ENCODE data around the gene NUDT8. TPM values are rescaled to one million over a fixed set of nuclear protein-coding genes. Genes with fewer than 3 reads are reported as not detected.

The NUDT8 gene
- polyA plus RNA-seq, 4 donors = 11.7 to 67.1 (median 45.7) TPM

DNA sequence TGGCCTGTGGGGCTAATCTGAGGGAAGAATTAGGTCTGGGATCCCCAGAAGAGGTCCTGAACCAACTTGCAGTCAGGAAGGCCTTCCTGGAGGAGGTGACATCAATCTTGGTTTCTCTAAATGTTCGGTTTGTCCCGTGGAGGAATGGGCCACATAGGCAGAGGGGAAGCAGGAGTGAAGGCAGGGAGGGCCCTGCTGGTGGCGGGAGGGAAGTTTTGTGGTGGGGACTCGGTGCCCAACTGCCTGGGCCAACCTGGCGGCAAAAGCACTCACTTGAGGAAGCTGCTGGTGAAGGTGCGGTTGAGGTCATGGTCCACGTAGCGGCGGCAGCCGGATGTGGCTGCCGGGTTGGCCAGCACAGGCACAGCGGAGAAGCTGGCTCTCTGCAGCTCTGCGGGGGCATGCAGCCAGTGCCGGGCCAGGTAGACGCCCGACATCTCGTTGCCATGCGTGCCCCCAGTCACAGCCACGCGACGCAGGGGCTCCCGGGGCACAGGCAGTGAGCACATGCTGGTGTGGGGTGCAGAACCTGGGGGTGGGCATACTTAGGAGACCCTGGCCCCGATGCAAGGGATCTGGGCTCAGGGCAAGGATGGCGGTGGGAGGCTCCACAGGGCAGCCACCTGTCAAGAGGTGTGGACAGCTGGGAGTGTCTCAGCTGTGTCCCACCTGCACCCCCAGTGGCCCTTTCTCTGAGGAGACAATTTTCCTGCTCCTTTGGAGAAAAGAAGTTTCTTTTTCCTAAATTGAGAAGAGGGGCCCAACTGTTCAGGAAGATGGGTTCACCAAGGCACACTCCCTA, 17.0 kb upstream of the NUDT8 start:
- peaks cover 0 to 7% of the 10 kb centered on the region in 2 donors for H3K9me3 ChIP-seq (ENCODE audit: control insufficient read depth in 2 of 2, insufficient read depth in 1 of 2, low read depth in 1 of 2, low read length in 1 of 2)
- FAIRE-seq (no peak), DNase-seq (peak in 1 of 2 donors; percentile 88)
- H3K4me1 ChIP-seq (ENCODE audit: control insufficient read depth in 3 of 3, insufficient read depth in 2 of 3, low read depth in 1 of 3, low read length in 2 of 3) = peaks cover 2 to 38% (median 6%) of the 10 kb centered on the region in 3 donors
- peaks cover 0 to 47% (median 0%) of the 10 kb centered on the region in 3 donors for H3K36me3 ChIP-seq (ENCODE audit: control insufficient read depth in 3 of 3, insufficient read depth in 2 of 3, low read depth in 1 of 3, low read length in 3 of 3)
- 11 to 52% (median 13%) methylated on average over 24 of the region's 24 CpGs for WGBS, 3 donors
- peaks cover 0 to 1% (median 0%) of the 10 kb centered on the region in 3 donors for H3K27me3 ChIP-seq (ENCODE audit: control insufficient read depth in 3 of 3, insufficient read depth in 3 of 3, low read length in 3 of 3)
- peak overlapping the region in 2 of 3 donors; percentile 34 to 82 for H3K27ac ChIP-seq (ENCODE audit: low read depth in 1 of 3, low read length in 2 of 3)
- peak overlapping the region in 1 of 3 donors; percentile 46 for H3K4me3 ChIP-seq (ENCODE audit: low read depth in 1 of 3, low read length in 3 of 3)

DNA sequence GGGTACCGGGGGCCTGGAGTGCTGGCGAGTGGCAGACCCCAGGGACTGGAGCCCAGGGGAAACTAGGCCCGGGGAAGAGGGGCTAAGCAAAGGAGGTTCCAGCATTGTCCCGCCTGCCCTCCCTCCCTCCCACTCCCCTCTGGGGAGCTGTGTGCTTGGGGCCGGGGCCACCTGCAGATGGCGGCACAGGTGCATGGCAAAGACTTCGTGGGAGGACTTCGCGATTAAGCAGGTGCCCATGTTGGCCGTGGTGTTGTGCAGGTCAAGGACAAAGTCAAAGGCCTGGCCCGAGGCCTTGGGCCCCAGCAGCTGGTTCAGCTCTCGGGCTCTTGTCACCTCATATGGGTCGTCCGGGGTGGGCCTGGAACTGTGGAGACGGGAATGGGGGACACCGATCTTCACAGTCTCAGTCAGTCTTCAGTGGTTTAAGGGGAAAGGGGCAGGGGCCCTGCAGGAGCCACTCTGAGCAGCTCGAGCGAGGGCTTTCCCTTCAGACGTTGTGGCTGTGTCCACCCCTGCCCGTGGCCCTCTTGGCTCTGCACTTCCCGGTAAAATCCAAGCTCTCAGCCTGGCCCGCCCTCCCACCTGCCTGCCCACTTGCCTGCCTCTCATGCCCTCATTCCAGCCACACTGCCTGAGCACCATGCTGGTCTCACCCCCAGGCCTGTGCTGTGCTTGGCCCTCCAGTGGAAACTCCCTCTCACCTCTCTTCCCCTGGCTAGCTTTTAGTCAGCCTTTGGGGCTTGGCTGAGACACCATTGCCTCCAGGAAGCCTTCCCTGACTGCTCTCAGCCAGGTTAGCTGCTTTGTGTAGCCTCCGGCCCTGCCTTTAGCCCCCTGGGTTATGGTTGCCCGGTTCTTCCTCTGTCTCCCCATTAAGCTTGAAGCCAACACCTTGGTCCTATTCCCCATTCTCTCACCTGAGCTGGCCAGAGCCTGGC, 16.1 kb upstream of the NUDT8 start:
- no peak for FAIRE-seq
- Histone ChIP-seq H3K27me3 (ENCODE audit: control insufficient read depth in 3 of 3, insufficient read depth in 3 of 3, low read length in 3 of 3) (peaks cover 0 to 1% (median 0%) of the 10 kb centered on the region in 3 donors), H3K36me3 (ENCODE audit: control insufficient read depth in 3 of 3, insufficient read depth in 2 of 3, low read depth in 1 of 3, low read length in 3 of 3) (peaks cover 0 to 47% (median 0%) of the 10 kb centered on the region in 3 donors), H3K4me1 (ENCODE audit: control insufficient read depth in 3 of 3, insufficient read depth in 2 of 3, low read depth in 1 of 3, low read length in 2 of 3) (peaks cover 2 to 37% (median 6%) of the 10 kb centered on the region in 3 donors), H3K27ac (ENCODE audit: low read depth in 1 of 3, low read length in 2 of 3) (peak overlapping the region in 2 of 3 donors; percentile 34 to 48), H3K9me3 (ENCODE audit: control insufficient read depth in 2 of 2, insufficient read depth in 1 of 2, low read depth in 1 of 2, low read length in 1 of 2) (peaks cover 0 to 7% of the 10 kb centered on the region in 2 donors), H3K4me3 (ENCODE audit: low read depth in 1 of 3, low read length in 3 of 3) (peak overlapping the region in 1 of 3 donors; percentile 46)
- 82 to 87% (median 82%) methylated on average over 22 to 24 of the region's 24 CpGs for WGBS, 3 donors
- no peak for DNase-seq

DNA sequence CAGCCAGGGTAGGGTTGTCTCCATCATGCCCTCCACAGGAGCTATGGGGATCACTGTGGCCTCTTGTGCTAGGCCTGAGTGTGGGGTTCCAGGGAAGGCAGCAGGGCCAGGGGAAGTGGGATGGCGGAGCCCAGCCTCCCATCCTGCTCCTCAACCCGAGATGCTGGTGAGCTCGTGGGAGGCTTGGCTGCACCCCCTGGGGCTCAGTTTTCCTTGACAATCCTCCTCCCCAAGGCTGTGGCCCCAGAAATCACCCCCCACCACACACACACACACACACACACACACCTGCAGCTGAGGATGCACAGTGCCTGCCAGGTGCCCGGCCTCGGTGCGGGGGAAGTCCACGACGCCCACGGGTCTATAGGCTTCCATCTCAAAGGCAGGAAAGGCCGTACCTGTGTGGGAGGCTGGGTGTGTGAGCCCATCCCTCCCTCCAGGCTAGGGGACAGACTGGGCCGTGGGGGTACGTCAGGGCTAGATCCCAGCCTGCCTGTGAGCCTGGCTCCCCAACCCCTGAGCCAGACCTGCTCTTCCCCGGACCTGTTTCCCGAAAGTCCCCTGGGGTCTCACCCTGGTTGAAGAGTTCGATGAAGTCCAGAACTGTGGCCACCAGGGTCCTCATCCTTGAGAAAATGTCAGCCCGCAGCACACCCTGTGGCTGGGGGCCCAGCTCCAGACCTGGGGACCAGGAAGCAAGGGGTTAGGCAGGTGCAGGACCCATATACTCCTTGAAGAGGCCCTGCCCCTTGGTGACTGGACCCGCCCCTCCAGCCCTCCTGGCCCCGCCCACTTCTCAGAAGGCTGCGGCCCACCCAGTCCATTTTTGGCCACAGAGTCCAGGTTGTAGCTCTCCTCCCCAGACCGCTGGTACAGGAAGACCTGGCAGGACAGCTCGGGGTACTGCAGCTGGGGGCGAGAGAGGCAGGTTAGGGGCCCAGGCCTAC, 15.0 kb upstream of the NUDT8 start:
- DNase-seq (no peak), FAIRE-seq (no peak)
- H3K4me1 ChIP-seq (ENCODE audit: control insufficient read depth in 3 of 3, insufficient read depth in 2 of 3, low read depth in 1 of 3, low read length in 2 of 3) = peaks cover 2 to 30% (median 6%) of the 10 kb centered on the region in 3 donors
- H3K27ac ChIP-seq (ENCODE audit: low read depth in 1 of 3, low read length in 2 of 3) = no peak overlapping the region
- peaks cover 0 to 7% of the 10 kb centered on the region in 2 donors for H3K9me3 ChIP-seq (ENCODE audit: control insufficient read depth in 2 of 2, insufficient read depth in 1 of 2, low read depth in 1 of 2, low read length in 1 of 2)
- H3K27me3 ChIP-seq (ENCODE audit: control insufficient read depth in 3 of 3, insufficient read depth in 3 of 3, low read length in 3 of 3) = peaks cover 0 to 1% (median 0%) of the 10 kb centered on the region in 3 donors
- H3K36me3 ChIP-seq (ENCODE audit: control insufficient read depth in 3 of 3, insufficient read depth in 2 of 3, low read depth in 1 of 3, low read length in 3 of 3) = peaks cover 0 to 47% (median 0%) of the 10 kb centered on the region in 3 donors
- H3K4me3 ChIP-seq (ENCODE audit: low read depth in 1 of 3, low read length in 3 of 3) = no peak overlapping the region
- WGBS, 3 donors = 84 to 88% (median 85%) methylated on average over 22 of the region's 22 CpGs

DNA sequence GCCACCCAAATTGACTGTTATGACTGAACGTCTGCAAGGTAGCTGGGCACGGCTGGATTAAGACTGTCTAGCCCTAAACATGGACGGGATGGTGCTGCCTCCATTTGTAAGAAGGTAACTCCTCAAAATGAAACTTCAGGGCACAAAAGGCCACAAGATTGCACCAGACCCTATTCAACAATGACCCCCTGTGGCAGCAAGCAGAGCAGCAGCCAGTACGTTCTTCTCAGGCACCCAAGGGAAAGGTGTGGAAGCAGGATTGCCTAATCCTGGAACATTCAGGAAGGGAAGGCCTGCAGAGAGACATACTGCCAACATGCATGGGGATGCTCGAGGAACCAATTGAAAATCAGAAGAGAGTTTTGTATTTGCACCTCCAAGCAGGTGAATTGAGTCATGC, 14.3 kb upstream of the NUDT8 start:
- 87 to 98% (median 88%) methylated on average over 5 of the region's 5 CpGs for WGBS, 3 donors
- Histone ChIP-seq H3K36me3 (ENCODE audit: control insufficient read depth in 3 of 3, insufficient read depth in 2 of 3, low read depth in 1 of 3, low read length in 3 of 3) (peaks cover 0 to 47% (median 0%) of the 10 kb centered on the region in 3 donors), H3K9me3 (ENCODE audit: control insufficient read depth in 2 of 2, insufficient read depth in 1 of 2, low read depth in 1 of 2, low read length in 1 of 2) (peaks cover 0 to 7% of the 10 kb centered on the region in 2 donors), H3K27me3 (ENCODE audit: control insufficient read depth in 3 of 3, insufficient read depth in 3 of 3, low read length in 3 of 3) (peaks cover 0 to 1% (median 0%) of the 10 kb centered on the region in 3 donors), H3K4me1 (ENCODE audit: control insufficient read depth in 3 of 3, insufficient read depth in 2 of 3, low read depth in 1 of 3, low read length in 2 of 3) (peaks cover 2 to 23% (median 3%) of the 10 kb centered on the region in 3 donors), H3K4me3 (ENCODE audit: low read depth in 1 of 3, low read length in 3 of 3) (no peak overlapping the region), H3K27ac (ENCODE audit: low read depth in 1 of 3, low read length in 2 of 3) (no peak overlapping the region)
- DNase-seq (peak in 1 of 2 donors; percentile 49), FAIRE-seq (no peak)

DNA sequence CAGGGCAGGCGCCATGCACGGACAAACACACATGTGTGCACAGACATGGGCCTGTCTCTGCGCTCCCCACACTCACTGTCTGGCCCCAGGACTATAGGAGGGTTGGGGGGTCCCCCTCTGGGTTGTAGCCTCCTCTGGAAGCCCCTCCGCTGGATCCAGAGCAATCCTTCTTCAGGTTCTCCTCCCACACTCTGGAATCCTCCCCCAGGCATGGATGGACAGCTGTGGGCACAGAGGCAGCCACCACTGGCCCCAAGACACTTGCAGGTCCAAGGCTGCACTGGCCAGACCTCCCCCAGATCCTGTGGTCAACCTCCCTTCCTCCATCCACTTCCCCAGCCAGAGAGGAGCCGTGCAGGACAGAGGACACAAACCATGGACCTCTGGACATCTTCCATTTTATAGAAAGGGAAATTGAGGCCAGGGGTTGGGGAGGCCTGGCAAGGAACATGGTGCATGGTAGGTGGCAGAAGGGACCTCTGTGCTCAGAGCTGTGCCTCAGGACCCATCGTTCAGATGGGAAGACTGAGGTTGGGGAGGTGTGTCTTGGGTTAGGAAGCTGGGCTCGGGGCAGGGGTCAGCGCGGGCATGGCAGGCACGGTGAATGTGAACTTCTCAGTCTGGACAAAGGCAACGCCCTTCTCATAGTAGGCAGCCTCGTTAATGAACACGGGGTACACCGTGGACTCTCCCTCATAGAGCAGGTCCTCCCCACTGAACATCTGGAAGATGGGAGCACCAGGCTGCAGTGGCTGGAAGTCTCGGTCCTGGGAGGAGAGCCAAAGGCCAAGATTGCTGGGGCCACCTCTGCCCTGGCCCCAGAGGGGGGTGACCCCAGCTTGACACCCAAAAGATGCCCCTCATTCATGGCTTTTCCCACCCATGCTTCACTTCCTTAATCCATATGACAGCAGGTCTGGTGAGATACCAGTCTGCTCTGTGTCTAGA, 12.7 kb upstream of the NUDT8 start:
- WGBS, 3 donors = 88 to 94% (median 90%) methylated on average over 14 to 15 of the region's 15 CpGs
- H3K4me3 ChIP-seq (ENCODE audit: low read depth in 1 of 3, low read length in 3 of 3) = no peak overlapping the region
- peaks cover 0 to 1% (median 0%) of the 10 kb centered on the region in 3 donors for H3K27me3 ChIP-seq (ENCODE audit: control insufficient read depth in 3 of 3, insufficient read depth in 3 of 3, low read length in 3 of 3)
- no peak for DNase-seq
- peaks cover 0 to 7% of the 10 kb centered on the region in 2 donors for H3K9me3 ChIP-seq (ENCODE audit: control insufficient read depth in 2 of 2, insufficient read depth in 1 of 2, low read depth in 1 of 2, low read length in 1 of 2)
- FAIRE-seq = no peak
- H3K27ac ChIP-seq (ENCODE audit: low read depth in 1 of 3, low read length in 2 of 3) = no peak overlapping the region
- H3K36me3 ChIP-seq (ENCODE audit: control insufficient read depth in 3 of 3, insufficient read depth in 2 of 3, low read depth in 1 of 3, low read length in 3 of 3) = peaks cover 0 to 47% (median 0%) of the 10 kb centered on the region in 3 donors
- peaks cover 0 to 9% (median 2%) of the 10 kb centered on the region in 3 donors for H3K4me1 ChIP-seq (ENCODE audit: control insufficient read depth in 3 of 3, insufficient read depth in 2 of 3, low read depth in 1 of 3, low read length in 2 of 3)

DNA sequence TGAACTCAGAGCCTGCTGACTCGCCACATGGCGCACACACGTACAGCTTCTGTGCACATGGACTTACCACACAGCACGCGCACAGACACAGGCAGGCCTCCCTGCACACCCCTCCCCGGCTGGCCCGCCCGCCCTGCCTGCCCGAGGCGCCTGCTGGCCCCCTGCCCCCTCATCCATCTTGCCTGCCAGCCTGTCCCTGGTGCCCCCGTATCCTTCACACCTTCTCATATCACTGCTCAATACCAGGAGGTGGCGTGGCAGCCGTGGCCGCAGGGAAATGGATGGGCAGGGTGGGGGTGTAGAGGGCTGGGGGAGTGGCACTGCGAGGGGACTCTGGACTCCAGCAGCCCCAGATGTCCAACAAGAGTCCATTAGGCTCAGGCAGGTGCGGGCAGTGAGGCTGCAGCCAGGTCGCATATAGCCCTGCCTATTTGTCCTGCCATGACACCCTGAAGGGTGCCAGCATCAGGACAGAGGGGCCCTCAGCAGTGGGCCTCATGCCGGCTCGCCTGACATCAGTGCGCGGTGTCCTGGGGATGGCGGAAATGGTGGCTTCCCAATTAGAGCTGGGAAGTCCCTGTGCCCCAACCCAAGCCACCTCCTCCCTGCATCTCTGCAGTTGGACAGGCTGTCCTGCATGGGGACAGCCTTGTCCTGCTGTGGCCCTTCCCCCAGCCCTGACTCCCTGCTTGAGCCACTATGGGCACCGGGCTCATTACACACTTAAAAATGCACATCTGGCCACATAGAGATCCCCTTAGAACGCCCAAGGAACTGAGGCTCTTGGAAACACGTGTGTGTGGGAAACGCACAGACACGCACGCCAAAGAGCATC, 11.8 kb upstream of the NUDT8 start:
- peaks cover 0 to 2% (median under 1%) of the 10 kb centered on the region in 3 donors for H3K4me1 ChIP-seq (ENCODE audit: control insufficient read depth in 3 of 3, insufficient read depth in 2 of 3, low read depth in 1 of 3, low read length in 2 of 3)
- H3K27me3 ChIP-seq (ENCODE audit: control insufficient read depth in 3 of 3, insufficient read depth in 3 of 3, low read length in 3 of 3) = peaks cover 0 to 1% (median 0%) of the 10 kb centered on the region in 3 donors
- peaks cover 0 to 42% (median 0%) of the 10 kb centered on the region in 3 donors for H3K36me3 ChIP-seq (ENCODE audit: control insufficient read depth in 3 of 3, insufficient read depth in 2 of 3, low read depth in 1 of 3, low read length in 3 of 3)
- no peak overlapping the region for H3K27ac ChIP-seq (ENCODE audit: low read depth in 1 of 3, low read length in 2 of 3)
- DNase-seq (no peak), FAIRE-seq (no peak)
- no peak overlapping the region for H3K4me3 ChIP-seq (ENCODE audit: low read depth in 1 of 3, low read length in 3 of 3)
- WGBS, 3 donors = 64 to 83% (median 78%) methylated on average over 25 to 28 of the region's 28 CpGs
- peaks cover 0 to 7% of the 10 kb centered on the region in 2 donors for H3K9me3 ChIP-seq (ENCODE audit: control insufficient read depth in 2 of 2, insufficient read depth in 1 of 2, low read depth in 1 of 2, low read length in 1 of 2)

Measured in small intestine (tissue), 7 donors.